MM.1S (cell line): ENCODE data around the gene CGN.

Experiments used
- EZH2 ChIP-seq: fragments of 300-600 bp; sonication (generic); optimal IDR thresholded peaks from 2 replicates; pipeline ENCODE3; 2017; ENCODE audit warnings: low read depth, mild to moderate bottlenecking, antibody characterized with exemption, low read length, mixed read lengths
- EZH2phosphoT487 ChIP-seq: fragments of 300-600 bp; sonication (generic); IDR thresholded peaks from 2 replicates; pipeline ENCODE4 v1.6.1; 2018; ENCODE audit warnings: antibody characterized with exemption, low read length
- TF ChIP-seq, protein P1 (sequence below): fragments of 300-600 bp; sonication (generic); IDR thresholded peaks from 2 replicates; pipeline ENCODE4 v1.5.1; 2016; ENCODE audit warnings: antibody characterized with exemption, low read length, mixed read lengths

DNA sequence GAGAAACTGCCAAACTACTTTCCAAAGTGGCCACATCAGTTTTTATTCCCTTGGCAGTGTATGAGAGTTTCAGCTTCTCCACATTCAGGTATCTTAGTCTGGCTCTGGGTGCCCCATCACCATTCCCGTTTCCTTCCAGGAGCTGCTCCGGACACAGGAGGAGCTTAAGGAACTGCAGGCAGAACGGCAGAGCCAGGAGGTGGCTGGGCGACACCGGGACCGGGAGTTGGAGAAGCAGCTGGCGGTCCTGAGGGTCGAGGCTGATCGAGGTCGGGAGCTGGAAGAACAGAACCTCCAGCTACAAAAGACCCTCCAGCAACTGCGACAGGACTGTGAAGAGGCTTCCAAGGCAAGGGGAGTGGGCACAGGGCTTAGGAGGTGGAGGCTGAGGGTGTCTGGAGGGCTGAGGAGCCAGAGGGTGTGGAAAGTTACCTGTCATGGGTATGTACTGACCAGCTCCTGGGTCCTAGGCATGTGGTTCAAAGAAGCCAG, 18.1 kb downstream of the CGN start:
- TF ChIP-seq EZH2phosphoT487 (no peak), EZH2 (no peak)
- TF ChIP-seq, protein P1, sequence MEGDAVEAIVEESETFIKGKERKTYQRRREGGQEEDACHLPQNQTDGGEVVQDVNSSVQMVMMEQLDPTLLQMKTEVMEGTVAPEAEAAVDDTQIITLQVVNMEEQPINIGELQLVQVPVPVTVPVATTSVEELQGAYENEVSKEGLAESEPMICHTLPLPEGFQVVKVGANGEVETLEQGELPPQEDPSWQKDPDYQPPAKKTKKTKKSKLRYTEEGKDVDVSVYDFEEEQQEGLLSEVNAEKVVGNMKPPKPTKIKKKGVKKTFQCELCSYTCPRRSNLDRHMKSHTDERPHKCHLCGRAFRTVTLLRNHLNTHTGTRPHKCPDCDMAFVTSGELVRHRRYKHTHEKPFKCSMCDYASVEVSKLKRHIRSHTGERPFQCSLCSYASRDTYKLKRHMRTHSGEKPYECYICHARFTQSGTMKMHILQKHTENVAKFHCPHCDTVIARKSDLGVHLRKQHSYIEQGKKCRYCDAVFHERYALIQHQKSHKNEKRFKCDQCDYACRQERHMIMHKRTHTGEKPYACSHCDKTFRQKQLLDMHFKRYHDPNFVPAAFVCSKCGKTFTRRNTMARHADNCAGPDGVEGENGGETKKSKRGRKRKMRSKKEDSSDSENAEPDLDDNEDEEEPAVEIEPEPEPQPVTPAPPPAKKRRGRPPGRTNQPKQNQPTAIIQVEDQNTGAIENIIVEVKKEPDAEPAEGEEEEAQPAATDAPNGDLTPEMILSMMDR: no peak
